H9 (cell line): Measurements from ENCODE around the gene ERVMER34-1. TPM values are rescaled to one million over a fixed set of nuclear protein-coding genes. Genes with fewer than 3 reads are reported as not detected.

ENCODE experiments used
- DNase-seq: peaks from one replicate; pipeline ENCODE4 v3.0.0-alpha.2; 2017
- H2AFZ ChIP-seq: one replicate; pipeline ENCODE4 v1.6.1; 2013; ENCODE audit warnings: mild to moderate bottlenecking, low read length, control low read depth, moderate library complexity
- H2AK5ac ChIP-seq: 2 replicates; pipeline ENCODE4 v1.6.1; 2013; ENCODE audit warnings: low read length, control low read depth, mixed read lengths; ENCODE audit not compliant: insufficient read length
- H2BK120ac ChIP-seq: one replicate; pipeline ENCODE4 v1.6.1; 2013; ENCODE audit warnings: low read depth, mild to moderate bottlenecking, low read length, control low read depth, inconsistent platforms; ENCODE audit not compliant: poor library complexity, severe bottlenecking
- H2BK12ac ChIP-seq: 2 replicates; pipeline ENCODE4 v1.6.1; 2013; ENCODE audit warnings: low read length, control low read depth, mixed read lengths, low read depth; ENCODE audit not compliant: insufficient read length
- H2BK15ac ChIP-seq: 2 replicates; pipeline ENCODE4 v1.6.1; 2013; ENCODE audit warnings: low read depth, low read length, control low read depth
- H2BK20ac ChIP-seq: one replicate; pipeline ENCODE4 v1.6.1; 2013; ENCODE audit warnings: low read depth, mild to moderate bottlenecking, low read length, control low read depth, inconsistent platforms; ENCODE audit not compliant: poor library complexity, severe bottlenecking
- H2BK5ac ChIP-seq: 2 replicates; pipeline ENCODE4 v1.6.1; 2013; ENCODE audit warnings: low read length, control low read depth, mixed read lengths; ENCODE audit not compliant: insufficient read length
- H3K14ac ChIP-seq: 2 replicates; pipeline ENCODE4 v1.6.1; 2013; ENCODE audit warnings: low read length, control low read depth; ENCODE audit not compliant: insufficient read depth
- H3K18ac ChIP-seq: 2 replicates; pipeline ENCODE4 v1.6.1; 2013; ENCODE audit warnings: low read depth, mild to moderate bottlenecking, mixed read lengths, low read length, control low read depth; ENCODE audit not compliant: insufficient read length
- H3K23ac ChIP-seq: 2 replicates; pipeline ENCODE4 v1.6.1; 2013; ENCODE audit warnings: low read length, control low read depth, mixed read lengths, low read depth; ENCODE audit not compliant: insufficient read length
- H3K23me2 ChIP-seq: 2 replicates; pipeline ENCODE4 v1.6.1; 2013; ENCODE audit warnings: low read depth, mild to moderate bottlenecking, mixed read lengths, low read length, control low read depth; ENCODE audit not compliant: insufficient read length, poor library complexity, severe bottlenecking
- H3K27ac ChIP-seq: 2 replicates; pipeline ENCODE4 v1.5.1; 2013; ENCODE audit warnings: low read length, control low read depth, mixed read lengths, low read depth; ENCODE audit not compliant: insufficient read length
- H3K27me3 ChIP-seq: 2 replicates; pipeline ENCODE4 v1.6.1; 2013; ENCODE audit warnings: low read length, control low read depth, inconsistent platforms; ENCODE audit not compliant: insufficient read depth
- H3K4ac ChIP-seq: 2 replicates; pipeline ENCODE4 v1.6.1; 2013; ENCODE audit warnings: low read depth, mild to moderate bottlenecking, control low read depth, inconsistent platforms, low read length, moderate library complexity
- H3K4me1 ChIP-seq: 2 replicates; pipeline ENCODE4 v1.6.1; 2013; ENCODE audit warnings: low read length, control low read depth, inconsistent platforms; ENCODE audit not compliant: insufficient read depth
- H3K4me2 ChIP-seq: 2 replicates; pipeline ENCODE4 v1.6.1; 2013; ENCODE audit warnings: low read length, control low read depth, mixed read lengths; ENCODE audit not compliant: insufficient read length, insufficient read depth
- H3K56ac ChIP-seq: 2 replicates; pipeline ENCODE4 v1.6.1; 2013; ENCODE audit warnings: low read depth, mild to moderate bottlenecking, mixed read lengths, low read length, control low read depth; ENCODE audit not compliant: insufficient read length
- H3K79me1 ChIP-seq: 2 replicates; pipeline ENCODE4 v1.6.1; 2013; ENCODE audit warnings: low read depth, mild to moderate bottlenecking, moderate library complexity, low read length, control low read depth, inconsistent platforms; ENCODE audit not compliant: insufficient read depth, poor library complexity, severe bottlenecking
- H3K79me2 ChIP-seq: 2 replicates; pipeline ENCODE4 v1.6.1; 2013; ENCODE audit warnings: low read length, control low read depth, inconsistent platforms; ENCODE audit not compliant: insufficient read depth
- H3K9ac ChIP-seq: 2 replicates; pipeline ENCODE4 v1.6.1; 2013; ENCODE audit warnings: low read length, control low read depth, mixed read lengths; ENCODE audit not compliant: insufficient read length; ENCODE audit errors: extremely low read depth
- H3K9me3 ChIP-seq: one replicate; pipeline ENCODE4 v1.6.1; 2013; ENCODE audit warnings: low read depth, low read length, inconsistent platforms; ENCODE audit not compliant: control insufficient read depth
- H3T11ph ChIP-seq: one replicate; pipeline ENCODE4 v1.6.1; 2013; ENCODE audit warnings: mild to moderate bottlenecking, low read length, control low read depth, inconsistent platforms
- H4K20me1 ChIP-seq: one replicate; pipeline ENCODE4 v1.6.1; 2013; ENCODE audit not compliant: control insufficient read depth, insufficient read length, insufficient read depth
- H4K5ac ChIP-seq: 2 replicates; pipeline ENCODE4 v1.6.1; 2013; ENCODE audit warnings: low read depth, mild to moderate bottlenecking, mixed read lengths, low read length, control low read depth; ENCODE audit not compliant: insufficient read length
- H4K8ac ChIP-seq: replicated peaks from 2 replicates; pipeline ENCODE4 v1.6.1; 2013; ENCODE audit warnings: low read length, control low read depth, mixed read lengths, low read depth; ENCODE audit not compliant: insufficient read length
- H4K91ac ChIP-seq: 2 replicates; pipeline ENCODE4 v1.6.1; 2013; ENCODE audit warnings: low read depth, mild to moderate bottlenecking, moderate library complexity, mixed read lengths, low read length, control low read depth; ENCODE audit not compliant: insufficient read length
- H3K27ac Mint-ChIP-seq, 3 experiments: 2 replicates in 2 of 3; 3 replicates in 1 of 3; pipeline ENCODE4 v1.8.0; 2020 to 2021; ENCODE audit warnings: mixed read lengths in 3 of 3, mild to moderate bottlenecking in 1 of 3, moderate library complexity in 1 of 3
- H3K27me3 Mint-ChIP-seq: 2 replicates; pipeline ENCODE4 v1.8.0; 2021; ENCODE audit warnings: low read depth, mild to moderate bottlenecking, moderate library complexity, mixed read lengths
- H3K36me3 Mint-ChIP-seq, 3 experiments: 2 replicates in 2 of 3; 3 replicates in 1 of 3; pipeline ENCODE4 v1.8.0; 2020 to 2021; ENCODE audit warnings: low read depth in 3 of 3, mixed read lengths in 3 of 3; ENCODE audit not compliant: insufficient read depth in 1 of 3
- H3K4me1 Mint-ChIP-seq, 2 experiments: 2 replicates each; pipeline ENCODE4 v1.8.0; 2020; ENCODE audit warnings: mixed read lengths in 2 of 2
- H3K4me3 Mint-ChIP-seq, 2 experiments: 2 replicates in 1 of 2; 3 replicates in 1 of 2; pipeline ENCODE4 v1.8.0; 2020 to 2021; ENCODE audit warnings: mild to moderate bottlenecking in 2 of 2, mixed read lengths in 2 of 2, moderate library complexity in 1 of 2
- H3K9me3 Mint-ChIP-seq, 2 experiments: 2 replicates in 1 of 2; 3 replicates in 1 of 2; pipeline ENCODE4 v1.8.0; 2020; ENCODE audit warnings: mild to moderate bottlenecking in 2 of 2, mixed read lengths in 2 of 2, moderate library complexity in 1 of 2
- WGBS: extraction: QIAGEN DNeasy Blood & Tissue Kit; methylation state at CpG from one replicate; pipeline ENCODE4 v1.1.7; 2013; ENCODE audit warnings: missing lambda C conversion rate, low lambda C conversion rate, mixed read lengths; ENCODE audit not compliant: insufficient read length; ENCODE audit errors: extremely low coverage; 5-methylcytosine and 5-hydroxymethylcytosine counted together
- total RNA-seq: library from RNA; stranded (reverse); gene quantifications from 2 replicates; pipeline ENCODE4 v1.2.1, GENCODE V29; 2021
- TF ChIP-seq, protein P1 (sequence below): fragments of 200-600 bp; sonication (generic); conservative IDR thresholded peaks from 3 replicates; pipeline ENCODE4 v1.8.0; 2021; ENCODE audit warnings: antibody characterized with exemption, mild to moderate bottlenecking

ERVMER34-1 gene
- total RNA-seq, 1 experiment from 2014 or later, result 14.4 TPM

DNA sequence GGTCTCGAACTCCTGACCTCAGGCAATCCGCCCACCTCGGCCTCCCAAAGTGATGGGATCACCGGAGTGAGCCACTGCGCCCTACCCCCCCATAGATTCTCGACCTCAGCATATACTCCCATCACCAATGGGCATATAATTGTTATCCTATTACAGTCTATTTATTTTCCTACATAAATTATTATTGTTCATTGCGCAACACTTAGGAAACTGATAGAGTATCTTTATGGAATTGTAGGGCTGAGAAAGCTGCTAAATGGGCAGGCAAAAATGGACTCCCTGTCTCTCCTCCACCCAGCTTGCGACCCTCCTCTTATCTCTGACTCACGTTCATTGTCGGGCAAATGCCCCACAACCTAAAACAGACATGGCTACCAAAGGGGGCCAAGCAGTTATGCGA is 1.0 kb downstream of the ERVMER34-1 start:
- no peaks in the 10 kb centered on the region for H3K79me1 ChIP-seq
- no peak overlapping the region for H4K91ac ChIP-seq
- H3K23me2 ChIP-seq, result no peaks in the 10 kb centered on the region
- no peak overlapping the region for H2AK5ac ChIP-seq
- no peak overlapping the region for H2BK20ac ChIP-seq
- H3T11ph ChIP-seq, result no peak overlapping the region
- peaks cover 32% of the 10 kb centered on the region for H3K27me3 Mint-ChIP-seq
- H3K27ac Mint-ChIP-seq, result no peak overlapping the region
- no peaks in the 10 kb centered on the region for H4K20me1 ChIP-seq
- no peak overlapping the region for H4K5ac ChIP-seq
- peak overlapping the region; percentile 3 for H3K9ac ChIP-seq
- peaks cover 4% of the 10 kb centered on the region in 2 experiments for H3K4me1 Mint-ChIP-seq
- H2AFZ ChIP-seq, result no peak overlapping the region
- no peak overlapping the region for H2BK15ac ChIP-seq
- no peak overlapping the region for H3K14ac ChIP-seq
- H2BK120ac ChIP-seq, result no peak overlapping the region
- TF ChIP-seq, protein P1, sequence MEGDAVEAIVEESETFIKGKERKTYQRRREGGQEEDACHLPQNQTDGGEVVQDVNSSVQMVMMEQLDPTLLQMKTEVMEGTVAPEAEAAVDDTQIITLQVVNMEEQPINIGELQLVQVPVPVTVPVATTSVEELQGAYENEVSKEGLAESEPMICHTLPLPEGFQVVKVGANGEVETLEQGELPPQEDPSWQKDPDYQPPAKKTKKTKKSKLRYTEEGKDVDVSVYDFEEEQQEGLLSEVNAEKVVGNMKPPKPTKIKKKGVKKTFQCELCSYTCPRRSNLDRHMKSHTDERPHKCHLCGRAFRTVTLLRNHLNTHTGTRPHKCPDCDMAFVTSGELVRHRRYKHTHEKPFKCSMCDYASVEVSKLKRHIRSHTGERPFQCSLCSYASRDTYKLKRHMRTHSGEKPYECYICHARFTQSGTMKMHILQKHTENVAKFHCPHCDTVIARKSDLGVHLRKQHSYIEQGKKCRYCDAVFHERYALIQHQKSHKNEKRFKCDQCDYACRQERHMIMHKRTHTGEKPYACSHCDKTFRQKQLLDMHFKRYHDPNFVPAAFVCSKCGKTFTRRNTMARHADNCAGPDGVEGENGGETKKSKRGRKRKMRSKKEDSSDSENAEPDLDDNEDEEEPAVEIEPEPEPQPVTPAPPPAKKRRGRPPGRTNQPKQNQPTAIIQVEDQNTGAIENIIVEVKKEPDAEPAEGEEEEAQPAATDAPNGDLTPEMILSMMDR, result no peak
- no peaks in the 10 kb centered on the region; the same call in 1 of the 2 replicates for H3K27me3 ChIP-seq
- WGBS, result no CpG with 5 or more reads among the region's 11 CpGs
- peak overlapping the region; percentile 56 to 74 for H3K4me3 Mint-ChIP-seq
- no peak overlapping the region for H3K4ac ChIP-seq
- H3K18ac ChIP-seq, result no peak overlapping the region
- H3K36me3 Mint-ChIP-seq, result peaks cover 29 to 47% (median 30%) of the 10 kb centered on the region in 3 experiments
- no peak for DNase-seq
- no peak overlapping the region for H2BK5ac ChIP-seq
- no peak overlapping the region for H3K56ac ChIP-seq
- H3K79me2 ChIP-seq, result no peaks in the 10 kb centered on the region
- H3K23ac ChIP-seq, result no peak overlapping the region
- H3K27ac ChIP-seq, result no peak overlapping the region
- H3K4me2 ChIP-seq, result peak overlapping the region; percentile 52
- no peak overlapping the region for H4K8ac ChIP-seq
- peaks cover 9 to 15% of the 10 kb centered on the region in 2 experiments; a peak in 4 of 5 replicates for H3K9me3 Mint-ChIP-seq
- H2BK12ac ChIP-seq, result no peak overlapping the region
- H3K4me1 ChIP-seq, result peaks cover 4% of the 10 kb centered on the region; the same call in 1 of the 2 replicates
- H3K9me3 ChIP-seq, result no peaks in the 10 kb centered on the region
